ENCODE measurements around the gene ALDH3A2. TPM values are rescaled to one million over a fixed set of nuclear protein-coding genes. Genes with fewer than 3 reads are reported as not detected.

The ALDH3A2 gene
- total and polyA plus RNA-seq, 2 of the 8 experiments (the other 6 are each of a cell fraction or from before 2014, with no cell fraction given): 20.6 to 72.9 TPM

DNA sequence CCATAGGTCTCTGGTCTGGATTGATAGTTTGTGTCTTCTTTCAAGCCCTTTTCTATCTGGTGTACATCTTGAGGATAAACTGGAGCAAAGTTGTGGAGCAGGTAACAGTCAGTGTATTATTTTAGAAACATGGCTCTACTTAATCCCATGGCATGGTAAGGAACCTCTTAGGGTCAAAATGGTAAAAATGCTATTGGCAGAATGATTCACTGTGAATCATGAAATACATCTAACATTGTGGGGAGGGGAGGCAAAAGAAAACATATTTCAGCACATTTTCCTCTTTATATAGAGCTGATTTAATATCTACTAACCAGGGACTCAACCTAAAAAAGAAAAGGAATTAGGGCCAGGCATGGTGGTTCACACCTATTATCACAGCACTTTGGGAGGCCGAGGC lies 17.9 kb upstream of the ALDH3A2 start:
- 80% methylated on average over 1 of the region's 1 CpG; no CpG with 5 or more reads in 1 of the 2 experiments for WGBS, 2 experiments (ENCODE audit: extremely low coverage in 1 of 2, insufficient coverage in 1 of 2, insufficient read length in 1 of 2, insufficient replicate concordance in 2 of 2, low coverage in 1 of 2, low lambda C conversion rate in 2 of 2, missing lambda C conversion rate in 1 of 2)
- H3K9me3 ChIP-seq (ENCODE audit: insufficient read depth in 2 of 2, low read depth in 1 of 2, low read length in 1 of 2): peaks cover 2% of the 10 kb centered on the region in 2 experiments; a peak in 1 of 4 replicates
- H4K5ac ChIP-seq (ENCODE audit: insufficient read length, low read depth, low read length): no peak overlapping the region
- no peak overlapping the region for H2AK5ac ChIP-seq (ENCODE audit: low read depth, low read length)
- H2BK5ac ChIP-seq (ENCODE audit: low read depth, low read length): no peak overlapping the region
- FAIRE-seq: no peak
- H2AFZ ChIP-seq (ENCODE audit: low read length): no peak overlapping the region
- H3K27me3 ChIP-seq (replicated peaks in 1 of 4; ENCODE audit: control insufficient read depth in 3 of 4, extremely low read depth in 1 of 4, insufficient read depth in 3 of 4, low read length in 3 of 4): no peaks in the 10 kb centered on the region
- no peak overlapping the region for H3K4me3 ChIP-seq (ENCODE audit: extremely low read depth in 1 of 4, insufficient read depth in 2 of 4, low read depth in 3 of 4, low read length in 4 of 4)
- no peak overlapping the region for H3K14ac ChIP-seq (ENCODE audit: insufficient read length)
- H3K36me3 ChIP-seq (ENCODE audit: control insufficient read depth in 2 of 4, insufficient read depth in 4 of 4, low read length in 3 of 4): no peaks in the 10 kb centered on the region
- ChIA-PET POLR2A (ENCODE audit: partially characterized antibody) (no interaction called here), CTCF (ENCODE audit: partially characterized antibody) (interaction anchor here (2.0 kb wide), 1 partner anchor 15 kb away, joined by 8 read pairs; no protein-coding TSS in a partner anchor)
- no peak overlapping the region for H3K23ac ChIP-seq (ENCODE audit: insufficient read length)
- H3K4ac ChIP-seq (replicated peaks; ENCODE audit: insufficient read length, low read depth, low read length): no peak overlapping the region
- H2BK15ac ChIP-seq (ENCODE audit: low read length): no peak overlapping the region
- no peaks in the 10 kb centered on the region for H3K79me2 ChIP-seq (ENCODE audit: control insufficient read depth in 1 of 2, insufficient read depth in 2 of 2, low read length in 2 of 2)
- no peak overlapping the region for H3K4me2 ChIP-seq (ENCODE audit: insufficient read depth in 1 of 2, low read depth in 2 of 2, low read length in 2 of 2)
- no peaks in the 10 kb centered on the region for H3K4me1 ChIP-seq (replicated peaks in 1 of 4; ENCODE audit: control insufficient read depth in 3 of 4, insufficient read depth in 4 of 4, low read length in 3 of 4)
- H4K20me1 ChIP-seq (replicated peaks in 1 of 2; ENCODE audit: control insufficient read depth in 1 of 2, insufficient read depth in 2 of 2, low read length in 2 of 2): no peaks in the 10 kb centered on the region
- H3K9ac ChIP-seq (replicated peaks in 1 of 4; ENCODE audit: extremely low read depth in 1 of 4, low read depth in 3 of 4, low read length in 3 of 4): no peak overlapping the region
- no peak for DNase-seq (ENCODE audit: low read depth in 1 of 2, low spot score in 2 of 2)
- no peak overlapping the region for H3K27ac ChIP-seq (ENCODE audit: low read depth, low read length)
- H3K79me1 ChIP-seq (ENCODE audit: low read depth, low read length): no peaks in the 10 kb centered on the region
- no peak overlapping the region for H3K18ac ChIP-seq (ENCODE audit: extremely low read depth, low read length)
- no peak overlapping the region for H2BK120ac ChIP-seq (replicated peaks; ENCODE audit: low read depth, low read length)
- H3K56ac ChIP-seq (replicated peaks; ENCODE audit: insufficient read length, low read depth, low read length): no peak overlapping the region
- no peak overlapping the region for H2BK20ac ChIP-seq (ENCODE audit: low read length)
- no peak overlapping the region for H4K8ac ChIP-seq (ENCODE audit: extremely low read depth, insufficient read depth, low read length)
- H2BK12ac ChIP-seq (ENCODE audit: low read depth, low read length): no peak overlapping the region
- no peaks in the 10 kb centered on the region for H3K23me2 ChIP-seq (ENCODE audit: low read depth, low read length)
- H4K91ac ChIP-seq (replicated peaks; ENCODE audit: insufficient read length, low read length): no peak overlapping the region
- no peak for TF ChIP-seq NANOG (IDR thresholded peaks at IDR 0.05; ENCODE audit: insufficient read depth, low read depth, low read length, poor library complexity, severe bottlenecking)
- TF ChIP-seq GABPA (IDR thresholded peaks at IDR 0.05; ENCODE audit: borderline replicate concordance, insufficient read depth, low read length): no peak
- no peak for TF ChIP-seq SRF (IDR thresholded peaks at IDR 0.05; ENCODE audit: low read depth, low read length)
- TF ChIP-seq, protein P1, sequence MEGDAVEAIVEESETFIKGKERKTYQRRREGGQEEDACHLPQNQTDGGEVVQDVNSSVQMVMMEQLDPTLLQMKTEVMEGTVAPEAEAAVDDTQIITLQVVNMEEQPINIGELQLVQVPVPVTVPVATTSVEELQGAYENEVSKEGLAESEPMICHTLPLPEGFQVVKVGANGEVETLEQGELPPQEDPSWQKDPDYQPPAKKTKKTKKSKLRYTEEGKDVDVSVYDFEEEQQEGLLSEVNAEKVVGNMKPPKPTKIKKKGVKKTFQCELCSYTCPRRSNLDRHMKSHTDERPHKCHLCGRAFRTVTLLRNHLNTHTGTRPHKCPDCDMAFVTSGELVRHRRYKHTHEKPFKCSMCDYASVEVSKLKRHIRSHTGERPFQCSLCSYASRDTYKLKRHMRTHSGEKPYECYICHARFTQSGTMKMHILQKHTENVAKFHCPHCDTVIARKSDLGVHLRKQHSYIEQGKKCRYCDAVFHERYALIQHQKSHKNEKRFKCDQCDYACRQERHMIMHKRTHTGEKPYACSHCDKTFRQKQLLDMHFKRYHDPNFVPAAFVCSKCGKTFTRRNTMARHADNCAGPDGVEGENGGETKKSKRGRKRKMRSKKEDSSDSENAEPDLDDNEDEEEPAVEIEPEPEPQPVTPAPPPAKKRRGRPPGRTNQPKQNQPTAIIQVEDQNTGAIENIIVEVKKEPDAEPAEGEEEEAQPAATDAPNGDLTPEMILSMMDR (IDR thresholded peaks at IDR 0.05; ENCODE audit: control extremely low read depth in 1 of 3, insufficient read depth in 1 of 3, low read depth in 1 of 3, low read length in 3 of 3): no peak
- no peak for TF ChIP-seq SIN3A (conservative IDR thresholded peaks at IDR 0.05 in 1 of 2, IDR thresholded peaks at IDR 0.05 in 1 of 2; ENCODE audit: low read depth in 1 of 2, low read length in 2 of 2)
- TF ChIP-seq RBBP5 (IDR thresholded peaks at IDR 0.05; ENCODE audit: borderline replicate concordance, low read depth, low read length): no peak
- no peak for TF ChIP-seq NRF1 (IDR thresholded peaks at IDR 0.05; ENCODE audit: low read depth, low read length)
- no peak for TF ChIP-seq SP4 (IDR thresholded peaks at IDR 0.05; ENCODE audit: low read length)
- TF ChIP-seq TBP (IDR thresholded peaks at IDR 0.05; ENCODE audit: low read depth, low read length): no peak
- TF ChIP-seq SUZ12 (IDR thresholded peaks at IDR 0.05; ENCODE audit: low read length): no peak
- TF ChIP-seq BRCA1 (IDR thresholded peaks at IDR 0.05; ENCODE audit: low read depth, low read length): no peak
- TF ChIP-seq POU5F1 (IDR thresholded peaks at IDR 0.05; ENCODE audit: low read depth, low read length): no peak

All from H1 (cell line).